SK-N-SH (cell line): ENCODE data around the gene COL23A1. TPM values are rescaled to one million over a fixed set of nuclear protein-coding genes. Genes with fewer than 3 reads are reported as not detected.

ENCODE experiments used
- CTCF ChIA-PET: fragments of 300-600, 350-600 bp; formaldehyde crosslinking; extraction: SDS; loops from one replicate; lab custom pipeline; 2021; lab: Yijun Ruan, JAX
- POLR2A ChIA-PET: fragments of 350-600 bp; sonication (Branson Sonifier 250); formaldehyde crosslinking; extraction: SDS; loops from one replicate; lab custom pipeline; 2020; ENCODE audit warnings: antibody characterized with exemption, inconsistent platforms; lab: Yijun Ruan, JAX
- DNase-seq: peaks from one replicate; pipeline ENCODE4 v3.0.0; 2012
- H2AFZ ChIP-seq: fragments of 200-600 bp; sonication (generic); 2 replicates; pipeline ENCODE4 v1.8.1; 2016; ENCODE audit warnings: antibody characterized with exemption, mild to moderate bottlenecking, low read depth
- H3F3A ChIP-seq: fragments of 200-600 bp; sonication (generic); replicated peaks from 2 replicates; pipeline ENCODE3; 2016; ENCODE audit warnings: antibody characterized with exemption, mild to moderate bottlenecking; ENCODE audit not compliant: insufficient read depth
- H3K27ac ChIP-seq, 2 experiments: fragments of 200-500 bp in 1 of 2; fragments of 200-600 bp in 1 of 2; sonication (Bioruptor generic) in 1 of 2; sonication (generic), shearing (Covaris generic) in 1 of 2; 2 replicates each; pipeline versions ENCODE4 v1.5.1 to v1.6.1; 2014 to 2016; ENCODE audit warnings: low read depth in 2 of 2, inconsistent platforms in 1 of 2, low read length in 1 of 2, mild to moderate bottlenecking in 1 of 2, mixed read lengths in 1 of 2
- H3K27me3 ChIP-seq: fragments of 200-600 bp; sonication (generic), shearing (Covaris generic); 2 replicates; pipeline ENCODE4 v1.6.1; 2016; ENCODE audit warnings: mixed run types; ENCODE audit not compliant: insufficient read depth
- H3K36me3 ChIP-seq, 2 experiments: fragments of 200-500 bp in 1 of 2; fragments of 200-600 bp in 1 of 2; sonication (Bioruptor generic) in 1 of 2; sonication (generic) in 1 of 2; replicated peaks in 1 of 2; 2 replicates each; pipeline versions ENCODE3 to v1.5.1; 2014 to 2016; ENCODE audit warnings: low read length in 1 of 2, mild to moderate bottlenecking in 1 of 2; ENCODE audit not compliant: insufficient read depth in 2 of 2, control insufficient read depth in 1 of 2
- H3K4me1 ChIP-seq, 2 experiments: fragments of 200-500 bp in 1 of 2; fragments of 200-600 bp in 1 of 2; sonication (Bioruptor generic) in 1 of 2; sonication (generic), shearing (Covaris generic) in 1 of 2; 2 replicates each; pipeline versions ENCODE4 v1.5.1 to v1.6.1; 2014 to 2016; ENCODE audit warnings: low read depth in 1 of 2, low read length in 1 of 2, mixed run types in 1 of 2; ENCODE audit not compliant: insufficient read depth in 2 of 2, control insufficient read depth in 1 of 2
- H3K4me2 ChIP-seq: fragments of 200-600 bp; sonication (generic), shearing (Covaris generic); 2 replicates; pipeline ENCODE4 v1.6.1; 2017; ENCODE audit warnings: mixed run types
- H3K4me3 ChIP-seq, 2 experiments: fragments of 200-500 bp in 1 of 2; fragments of 200-600 bp in 1 of 2; sonication (Bioruptor generic) in 1 of 2; sonication (generic), shearing (Covaris generic) in 1 of 2; 2 replicates each; pipeline versions ENCODE4 v1.5.1 to v1.8.1; 2014 to 2016; ENCODE audit warnings: low read depth in 2 of 2, inconsistent platforms in 1 of 2, low read length in 1 of 2, mild to moderate bottlenecking in 1 of 2, mixed read lengths in 1 of 2, moderate library complexity in 1 of 2
- H3K79me2 ChIP-seq: fragments of 200-600 bp; sonication (generic); 2 replicates; pipeline ENCODE4 v1.8.1; 2017; ENCODE audit warnings: mild to moderate bottlenecking; ENCODE audit not compliant: insufficient read depth
- H3K9ac ChIP-seq: fragments of 200-600 bp; sonication (generic); 2 replicates; pipeline ENCODE4 v1.6.1; 2017; ENCODE audit warnings: mixed run types
- H3K9me2 ChIP-seq: fragments of 200-600 bp; sonication (generic); 2 replicates; pipeline ENCODE4 v1.6.1; 2017; ENCODE audit warnings: mixed run types
- H3K9me3 ChIP-seq: fragments of 200-600 bp; sonication (generic); 2 replicates; pipeline ENCODE4 v1.6.1; 2017; ENCODE audit warnings: mixed run types, mild to moderate bottlenecking, moderate library complexity
- H4K20me1 ChIP-seq: fragments of 200-600 bp; sonication (generic); 2 replicates; pipeline ENCODE4 v1.6.1; 2017; ENCODE audit warnings: mild to moderate bottlenecking, mixed run types; ENCODE audit not compliant: insufficient read depth
- CTCF ChIP-seq: fragments of 200-600 bp; sonication (generic); IDR thresholded peaks from 2 replicates; pipeline ENCODE4 v1.6.1; 2017; ENCODE audit warnings: antibody characterized with exemption, mild to moderate bottlenecking, moderate library complexity
- ELF1 ChIP-seq: IDR thresholded peaks from 2 replicates; pipeline ENCODE4 v1.4.0; 2012
- EP300 ChIP-seq, 2 experiments: IDR thresholded peaks; 2 replicates each; pipeline versions ENCODE4 v1.4.0 to v1.6.1; 2012; ENCODE audit warnings: borderline replicate concordance in 1 of 2, low read depth in 1 of 2, low read length in 1 of 2
- GABPA ChIP-seq: IDR thresholded peaks from 2 replicates; pipeline ENCODE4 v1.4.0; 2012; ENCODE audit warnings: low read depth, mild to moderate bottlenecking
- IRF3 ChIP-seq: fragments of 150-350 bp; IDR thresholded peaks from 2 replicates; pipeline ENCODE4 v1.6.1; 2016; ENCODE audit warnings: mild to moderate bottlenecking, low read depth, low read length
- JUND ChIP-seq: IDR thresholded peaks from 2 replicates; pipeline ENCODE4 v1.4.0; 2012
- MEF2A ChIP-seq: IDR thresholded peaks from 2 replicates; pipeline ENCODE4 v1.4.0; 2012; ENCODE audit warnings: low read depth, borderline replicate concordance
- NFIC ChIP-seq: IDR thresholded peaks from 2 replicates; pipeline ENCODE4 v1.4.0; 2012; ENCODE audit warnings: borderline replicate concordance
- NRF1 ChIP-seq: IDR thresholded peaks from 2 replicates; pipeline ENCODE4 v1.6.1; 2012; ENCODE audit warnings: low read depth, mild to moderate bottlenecking, low read length
- PBX3 ChIP-seq: IDR thresholded peaks from 2 replicates; pipeline ENCODE4; 2012
- POLR2AphosphoS5 ChIP-seq: IDR thresholded peaks from 2 replicates; pipeline ENCODE4 v1.6.1; 2012; ENCODE audit warnings: low read depth, low read length
- RAD21 ChIP-seq: IDR thresholded peaks from 2 replicates; pipeline ENCODE4 v1.6.1; 2012; ENCODE audit warnings: mild to moderate bottlenecking, low read length
- REST ChIP-seq: IDR thresholded peaks from 2 replicates; pipeline ENCODE4 v1.6.1; 2012; ENCODE audit warnings: mild to moderate bottlenecking, low read depth, low read length, moderate library complexity
- RXRA ChIP-seq: IDR thresholded peaks from 2 replicates; pipeline ENCODE4 v1.4.0; 2012; ENCODE audit warnings: low read depth, mild to moderate bottlenecking, borderline replicate concordance
- SIN3A ChIP-seq: IDR thresholded peaks from 2 replicates; pipeline ENCODE4 v1.6.1; 2012; ENCODE audit warnings: low read depth, mild to moderate bottlenecking, low read length, moderate library complexity, borderline replicate concordance
- SMC3 ChIP-seq: IDR thresholded peaks from 2 replicates; pipeline ENCODE4 v1.6.1; 2012; ENCODE audit warnings: low read depth, low read length, improper control_type of control experiment
- TCF12 ChIP-seq: IDR thresholded peaks from 2 replicates; pipeline ENCODE4 v1.4.0; 2012
- YY1 ChIP-seq: IDR thresholded peaks from 2 replicates; pipeline ENCODE4 v1.4.0; 2012; ENCODE audit warnings: low read depth, mild to moderate bottlenecking
- ZBTB33 ChIP-seq: IDR thresholded peaks from 2 replicates; pipeline ENCODE4 v1.4.0; 2012; ENCODE audit warnings: low read depth, borderline replicate concordance
- WGBS: methylation state at CpG from one replicate; pipeline ENCODE4 v1.1.6; 2017; ENCODE audit warnings: low lambda C conversion rate; 5-methylcytosine and 5-hydroxymethylcytosine counted together
- polyA plus RNA-seq, 3 experiments: library from polyadenylated mRNA; depleted of rRNA; stranded (reverse); fragments of >200 nt; gene quantifications; 2 replicates each; pipeline ENCODE4 v1.2.3, GENCODE V29; 2012

Gene COL23A1
- polyA plus RNA-seq, 1 of the 3 experiments (the other 2 are of a cell fraction): 0.10 TPM

- 36% methylated on average over 9 of the region's 12 CpGs for whole genome bisulfite sequencing
- H3K9ac ChIP-seq: no peak overlapping the region
- TF ChIP-seq ELF1 (no peak), RAD21 (no peak), NFIC (no peak), EP300 (IDR thresholded peaks at IDR 0.05; ENCODE audit: borderline replicate concordance in 1 of 2, low read depth in 1 of 2, low read length in 1 of 2) (no peak), POLR2AphosphoS5 (no peak), MEF2A (no peak), CTCF (no peak), REST (no peak), TCF12 (no peak), SMC3 (no peak), YY1 (no peak), GABPA (no peak), JUND (no peak), IRF3 (no peak), PBX3 (no peak), NRF1 (no peak), ZBTB33 (no peak), RXRA (no peak), SIN3A (no peak)
- TF ChIP-seq, all 33 proteins: peak for 0
- H3K27ac ChIP-seq: no peak overlapping the region
- CTCF ChIA-PET: interaction anchor here (1.0 to 13.7 kb wide), 8 partner anchors 11 to 344 kb away, joined by 3 to 265 read pairs (median 3); partner anchors contain the start of gene COL23A1
- no peaks in the 10 kb centered on the region for H3F3A ChIP-seq
- no peak overlapping the region for H3K4me3 ChIP-seq
- H3K36me3 ChIP-seq: no peaks in the 10 kb centered on the region
- H3K9me3 ChIP-seq: no peaks in the 10 kb centered on the region
- no peaks in the 10 kb centered on the region for H3K27me3 ChIP-seq
- POLR2A ChIA-PET: interaction anchor here (1.2 kb wide), 1 partner anchor 312 kb away, joined by 4 read pairs; the partner anchor contains the start of gene COL23A1
- H3K4me2 ChIP-seq: no peak overlapping the region
- H2AFZ ChIP-seq: no peak overlapping the region
- no peaks in the 10 kb centered on the region for H3K79me2 ChIP-seq
- peaks cover 0 to 28% of the 10 kb centered on the region in 2 experiments; a peak in 1 of 4 replicates for H3K4me1 ChIP-seq
- DNase-seq: no peak
- H3K9me2 ChIP-seq: no peaks in the 10 kb centered on the region
- H4K20me1 ChIP-seq: no peaks in the 10 kb centered on the region
Measured at GRCh38 chr5:178277866-178278265, 312.3 kb downstream of the COL23A1 start.
